GM19025 (cell line): ENCODE results near the gene SLC35F5.
"Not testable (repeated sequence)": the region's sequence is repeated elsewhere in the genome, so short reads cannot be mapped to it uniquely, and the experiment has no call there.

ENCODE experiments used
- ATAC-seq: cut with Tn5 transposase; IDR thresholded peaks from one replicate; pipeline ENCODE4 v1.9.1; 2021; ENCODE audit warnings: mild to moderate bottlenecking, low read depth, moderate library complexity; ENCODE audit not compliant: unreplicated experiment

Gene SLC35F5

GRCh38 chr2:113756355-113757137 is at the start of gene SLC35F5:
TSS of gene SLC35F5 (minus strand) at chr2:113756642. CDS start at chr2:113756409, 233 bp downstream.
- peak; percentile 88 for ATAC-seq

GRCh38 chr2:113799375-113799774 is 42.9 kb upstream of the SLC35F5 start:
- ATAC-seq: no peak

- no peak for ATAC-seq
These were observed 40.8 kb upstream of the SLC35F5 start for GRCh38 chr2:113797237-113797636.

GRCh38 chr2:113796592-113797175 is 40.2 kb upstream of the SLC35F5 start:
- ATAC-seq: no peak

- ATAC-seq: no peak
These were observed 39.0 kb upstream of the SLC35F5 start for GRCh38 chr2:113795405-113795920.

- peak; percentile 94 for ATAC-seq
These were observed 35.5 kb upstream of the SLC35F5 start for GRCh38 chr2:113791697-113792590.

- no peak for ATAC-seq
These were observed 28.6 kb upstream of the SLC35F5 start for GRCh38 chr2:113784823-113785744.

GRCh38 chr2:113780472-113780871 is 24.0 kb upstream of the SLC35F5 start:
- no peak for ATAC-seq

GRCh38 chr2:113777371-113777770 is 20.9 kb upstream of the SLC35F5 start:
- no peak for ATAC-seq

GRCh38 chr2:113776949-113777348 is 20.5 kb upstream of the SLC35F5 start:
- no peak for ATAC-seq

GRCh38 chr2:113774616-113775015 is 18.2 kb upstream of the SLC35F5 start:
- not testable (repeated sequence) for ATAC-seq

- no peak for ATAC-seq
These were observed 14.5 kb upstream of the SLC35F5 start for GRCh38 chr2:113770929-113771328.

- ATAC-seq: no peak
These were observed 13.1 kb upstream of the SLC35F5 start for GRCh38 chr2:113769555-113769954.

- no peak for ATAC-seq
These were observed 12.3 kb upstream of the SLC35F5 start for GRCh38 chr2:113768770-113769169.

- ATAC-seq: no peak
These were observed 11.5 kb upstream of the SLC35F5 start for GRCh38 chr2:113767811-113768460.

GRCh38 chr2:113765276-113765675 is 8.8 kb upstream of the SLC35F5 start:
- ATAC-seq: no peak

- ATAC-seq: no peak
These were observed 6.1 kb upstream of the SLC35F5 start for GRCh38 chr2:113762377-113763118.

- ATAC-seq: no peak
These were observed 4.0 kb upstream of the SLC35F5 start for GRCh38 chr2:113760400-113760799.
